ENCODE measurements around the gene GRB10.

Gene GRB10

GRCh38 chr7:50621973-50622490, 160.7 kb downstream of the GRB10 start:
- in situ Hi-C loops (cut with MboI; ENCODE audit: low sequenced_read_pairs) = no loop called here

- in situ Hi-C loops (cut with MboI; ENCODE audit: low sequenced_read_pairs) = no loop called here
These were observed 161.5 kb downstream of the GRB10 start for GRCh38 chr7:50621206-50621605.

GRCh38 chr7:50620433-50620832, 162.3 kb downstream of the GRB10 start:
- in situ Hi-C loops (cut with MboI; ENCODE audit: low sequenced_read_pairs) = no loop called here

- in situ Hi-C loops (cut with MboI; ENCODE audit: low sequenced_read_pairs) = no loop called here
These were observed 163.0 kb downstream of the GRB10 start for GRCh38 chr7:50619684-50620083.

GRCh38 chr7:50618281-50618680, 164.4 kb downstream of the GRB10 start:
- in situ Hi-C loops (cut with MboI; ENCODE audit: low sequenced_read_pairs) = no loop called here

GRCh38 chr7:50615519-50616080, 167.1 kb downstream of the GRB10 start:
- in situ Hi-C loops (cut with MboI; ENCODE audit: low sequenced_read_pairs) = no loop called here

GRCh38 chr7:50614721-50615518, 167.8 kb downstream of the GRB10 start:
- in situ Hi-C loops (cut with MboI; ENCODE audit: low sequenced_read_pairs) = no loop called here

- in situ Hi-C loops (cut with MboI; ENCODE audit: low sequenced_read_pairs) = no loop called here
These were observed 169.2 kb downstream of the GRB10 start for GRCh38 chr7:50613473-50613872.

GRCh38 chr7:50612704-50613103, 170.0 kb downstream of the GRB10 start:
- in situ Hi-C loops (cut with MboI; ENCODE audit: low sequenced_read_pairs) = no loop called here

- in situ Hi-C loops (cut with MboI; ENCODE audit: low sequenced_read_pairs) = no loop called here
These were observed 172.0 kb downstream of the GRB10 start for GRCh38 chr7:50610521-50611277.

GRCh38 chr7:50608196-50608906, 174.3 kb downstream of the GRB10 start:
- in situ Hi-C loops (cut with MboI; ENCODE audit: low sequenced_read_pairs) = no loop called here

GRCh38 chr7:50607524-50608125, 175.1 kb downstream of the GRB10 start:
- in situ Hi-C loops (cut with MboI; ENCODE audit: low sequenced_read_pairs) = no loop called here

- in situ Hi-C loops (cut with MboI; ENCODE audit: low sequenced_read_pairs) = no loop called here
These were observed 177.6 kb downstream of the GRB10 start for GRCh38 chr7:50605059-50605458.

GRCh38 chr7:50603287-50603686, 179.4 kb downstream of the GRB10 start:
- in situ Hi-C loops (cut with MboI; ENCODE audit: low sequenced_read_pairs) = no loop called here

GRCh38 chr7:50599385-50599784, 183.3 kb downstream of the GRB10 start:
- in situ Hi-C loops (cut with MboI; ENCODE audit: low sequenced_read_pairs) = no loop called here

- in situ Hi-C loops (cut with MboI; ENCODE audit: low sequenced_read_pairs) = no loop called here
These were observed 184.0 kb downstream of the GRB10 start for GRCh38 chr7:50598460-50599343.

GRCh38 chr7:50596484-50596883, 186.2 kb downstream of the GRB10 start:
- in situ Hi-C loops (cut with MboI; ENCODE audit: low sequenced_read_pairs) = no loop called here

- in situ Hi-C loops (cut with MboI; ENCODE audit: low sequenced_read_pairs) = no loop called here
These were observed 187.1 kb downstream of the GRB10 start for GRCh38 chr7:50595491-50596102.
